PC-3 (cell line): Measurements from ENCODE around the gene UBXN1. TPM values are rescaled to one million over a fixed set of nuclear protein-coding genes. Genes with fewer than 3 reads are reported as not detected.
A peak's percentile ranks its signal among the peaks of the same experiment; 100 is the strongest.
"Not testable (repeated sequence)": the region's sequence is repeated elsewhere in the genome, so short reads cannot be mapped to it uniquely, and the experiment has no call there.

Experiments used
- ATAC-seq: fragments of 200-7000 bp; cut with Tn5 transposase; 2 replicates; pipeline ENCODE4 v1.9.1; 2020; ENCODE audit warnings: mild to moderate bottlenecking, moderate library complexity
- BruUV-seq: library from RNA; stranded (reverse); fragments of 400-500 nt; replicated peaks from 2 replicates; lab custom pipeline; 2021; lab: Mats Ljungman, UMichigan
- CTCF ChIA-PET: fragments of 300-600 bp; sonication (Branson Sonifier 250); formaldehyde crosslinking; loops from one replicate; lab custom pipeline; 2022; ENCODE audit warnings: antibody characterized with exemption; lab: Charles Lee
- POLR2A ChIA-PET: fragments of 300-600 bp; sonication (Branson Sonifier 250); formaldehyde crosslinking; loops from one replicate; lab custom pipeline; 2022; ENCODE audit warnings: antibody characterized with exemption; ENCODE audit not compliant: unreplicated experiment; lab: Charles Lee
- DNase-seq: peaks from one replicate; pipeline ENCODE4 v3.0.0-alpha.2; 2015
- H2AFZ ChIP-seq: fragments of 300-600 bp; sonication (generic); 2 replicates; pipeline ENCODE4 v1.6.0; 2016; ENCODE audit warnings: antibody characterized with exemption, low read length
- H3F3A ChIP-seq: fragments of 300-600 bp; sonication (generic); one replicate; pipeline ENCODE4 v1.6.0; 2017; ENCODE audit warnings: antibody characterized with exemption, low read length, control low read depth, mild to moderate bottlenecking; ENCODE audit not compliant: unreplicated experiment
- H3K27ac ChIP-seq: fragments of 300-600 bp; sonication (generic); 2 replicates; pipeline ENCODE4 v1.5.1; 2016; ENCODE audit warnings: mild to moderate bottlenecking, low read length
- H3K27me3 ChIP-seq: fragments of 300-600 bp; sonication (generic); 2 replicates; pipeline ENCODE4 v1.6.1; 2016; ENCODE audit warnings: low read length, mixed read lengths
- H3K36me3 ChIP-seq: fragments of 300-600 bp; sonication (generic); 2 replicates; pipeline ENCODE4 v1.6.1; 2016; ENCODE audit warnings: low read depth, mixed run types, low read length, mixed read lengths
- H3K4me1 ChIP-seq: fragments of 300-600 bp; sonication (generic); 2 replicates; pipeline ENCODE4 v1.5.1; 2016; ENCODE audit warnings: low read length; ENCODE audit not compliant: insufficient read depth
- H3K4me2 ChIP-seq: fragments of 300-600 bp; sonication (generic); 2 replicates; pipeline ENCODE4 v1.6.0; 2016; ENCODE audit warnings: low read length
- H3K4me3 ChIP-seq: fragments of 300-600 bp; sonication (generic); 2 replicates; pipeline ENCODE4 v1.5.1; 2016; ENCODE audit warnings: mild to moderate bottlenecking, low read length, mixed read lengths
- H3K79me2 ChIP-seq: fragments of 300-600 bp; sonication (generic); 2 replicates; pipeline ENCODE4 v1.6.1; 2017; ENCODE audit warnings: low read length, mixed read lengths
- H3K9ac ChIP-seq: fragments of 300-600 bp; sonication (generic); 2 replicates; pipeline ENCODE4 v1.6.0; 2016; ENCODE audit warnings: mild to moderate bottlenecking, low read length
- H3K9me2 ChIP-seq: fragments of 300-600 bp; sonication (generic); replicated peaks from 2 replicates; pipeline ENCODE4 v1.6.1; 2016; ENCODE audit warnings: mixed run types, low read length, mixed read lengths
- H3K9me3 ChIP-seq: fragments of 300-600 bp; sonication (generic); 2 replicates; pipeline ENCODE4 v1.6.1; 2016; ENCODE audit warnings: low read length, mixed read lengths
- H4K20me1 ChIP-seq: fragments of 300-600 bp; sonication (generic); 2 replicates; pipeline ENCODE4 v1.6.1; 2016; ENCODE audit warnings: low read length, mixed read lengths
- EZH2 ChIP-seq: fragments of 300-600 bp; sonication (generic); IDR thresholded peaks from one replicate; pipeline ENCODE4 v1.6.1; 2017; ENCODE audit warnings: antibody characterized with exemption, mild to moderate bottlenecking, low read length; ENCODE audit not compliant: unreplicated experiment
- EZH2phosphoT487 ChIP-seq: fragments of 300-600 bp; sonication (generic); IDR thresholded peaks from 2 replicates; pipeline ENCODE4 v1.6.1; 2018; ENCODE audit warnings: mild to moderate bottlenecking, antibody characterized with exemption, low read length, borderline replicate concordance
- intact Hi-C: fragments of 100-400 bp; cut with micrococcal nuclease; formaldehyde crosslinking; loops from 2 replicates; pipeline ENCODE4 v1.9.0; 2023
- total RNA-seq: library from RNA; depleted of rRNA; stranded (reverse); fragments of >200 nt; gene quantifications from 2 replicates; pipeline ENCODE4 v1.2.3, GENCODE V29; 2014
- TF ChIP-seq, protein P1 (sequence below): fragments of 300-600 bp; sonication (generic); conservative IDR thresholded peaks from 2 replicates; pipeline ENCODE4 v1.5.1; 2017; ENCODE audit warnings: antibody characterized with exemption, low read depth, mild to moderate bottlenecking, low read length

Gene UBXN1
- total RNA-seq, 1 experiment from 2014 or later = 190 TPM

DNA sequence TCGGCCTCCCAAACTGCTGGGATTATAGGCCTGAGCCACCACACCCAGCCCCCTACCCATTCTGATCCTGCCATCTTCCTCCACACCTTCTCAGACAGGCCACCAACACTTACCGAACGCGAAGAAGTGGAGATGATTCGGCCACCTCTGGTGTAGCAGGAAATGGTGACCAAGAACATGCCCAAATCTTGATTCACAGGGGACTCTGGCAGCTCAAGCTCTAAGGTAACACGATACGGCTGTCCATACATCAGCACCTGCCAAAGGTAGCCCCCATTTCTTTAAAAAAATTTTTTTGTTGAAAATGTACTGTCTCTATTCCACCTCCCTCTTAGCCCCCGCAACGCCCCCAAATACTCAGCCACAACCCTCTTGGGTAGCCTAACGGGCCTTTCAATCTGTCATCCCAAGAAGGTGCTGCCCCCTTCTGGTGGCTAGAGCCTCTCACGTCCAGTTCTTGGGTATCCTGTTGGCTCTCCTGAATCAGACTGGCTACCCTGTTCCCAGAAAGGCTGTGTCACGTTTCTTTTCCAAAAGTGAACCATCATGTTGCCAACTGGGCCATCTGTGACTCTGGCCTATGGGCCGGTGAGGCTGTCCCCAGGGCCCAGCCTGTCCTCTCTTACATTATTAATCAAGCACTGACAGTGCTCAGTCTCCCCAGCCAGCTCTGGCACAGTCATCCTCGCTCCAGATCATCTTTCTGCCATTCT is 15.7 kb upstream of the UBXN1 start:
- Histone ChIP-seq H3K27ac (no peak overlapping the region), H3K4me1 (no peaks in the 10 kb centered on the region)
- peak; percentile 80 for DNase-seq

DNA sequence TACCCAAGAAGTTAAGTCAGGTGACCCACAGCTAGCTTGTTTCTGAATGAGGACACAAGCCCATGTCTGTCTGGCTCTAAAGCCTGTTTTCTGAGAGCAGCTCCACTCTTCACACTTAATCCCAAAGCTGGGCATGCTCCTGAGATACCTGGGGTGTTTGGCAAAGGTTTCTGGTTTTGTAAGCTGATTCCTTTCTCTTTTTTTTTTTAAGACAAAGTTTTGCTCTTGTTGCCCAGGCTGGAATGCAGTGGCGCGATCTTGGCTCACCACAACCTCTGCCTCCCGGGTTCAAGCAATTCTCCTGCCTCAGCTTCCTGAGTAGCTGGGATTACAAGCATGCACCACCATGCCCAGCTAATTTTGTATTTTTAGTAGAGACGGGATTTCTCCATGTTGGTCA is 14.8 kb upstream of the UBXN1 start:
- H3K27me3 ChIP-seq, H3K9me3 ChIP-seq, H4K20me1 ChIP-seq, H3K4me2 ChIP-seq, H3F3A ChIP-seq, H3K9me2 ChIP-seq, POLR2A ChIA-PET, H3K4me3 ChIP-seq, H3K4me1 ChIP-seq, BruUV-seq, H2AFZ ChIP-seq, DNase-seq, H3K9ac ChIP-seq, H3K79me2 ChIP-seq, ATAC-seq, H3K27ac ChIP-seq: not testable (repeated sequence)
- intact Hi-C loops = loop anchor here (1.0 to 10.0 kb wide), 2 partner anchors 12 to 299 kb away; no protein-coding TSS in a partner anchor
- CTCF ChIA-PET = interaction anchor here (2.5 kb wide), 1 partner anchor 12 kb away, joined by 12 read pairs; no protein-coding TSS in a partner anchor
- H3K36me3 ChIP-seq = peaks cover 23% of the 10 kb centered on the region

More for the DNA sequence above, 15.7 kb upstream of the UBXN1 start:
- Histone ChIP-seq H3K9me3 (no peaks in the 10 kb centered on the region), H3K27me3 (no peaks in the 10 kb centered on the region), H3K79me2 (no peaks in the 10 kb centered on the region), H3K9ac (no peak overlapping the region), H3F3A (peaks cover 3% of the 10 kb centered on the region), H4K20me1 (no peaks in the 10 kb centered on the region), H3K9me2 (no peaks in the 10 kb centered on the region), H3K4me2 (no peak overlapping the region), H2AFZ (no peak overlapping the region), H3K4me3 (no peak overlapping the region), H3K36me3 (peaks cover 23% of the 10 kb centered on the region)
- intact Hi-C loops = loop anchor here (1.0 to 10.0 kb wide), 2 partner anchors 13 to 300 kb away; no protein-coding TSS in a partner anchor
- ChIA-PET POLR2A (no interaction called here), CTCF (interaction anchor here (0.7 to 2.5 kb wide), 3 partner anchors 11 to 22 kb away, joined by 4 to 12 read pairs (median 4); no protein-coding TSS in a partner anchor)
- ATAC-seq = peak; percentile 95
- BruUV-seq = no TSS peak
- no peak for TF ChIP-seq EZH2
- TF ChIP-seq EZH2phosphoT487 = no peak
- TF ChIP-seq, protein P1, sequence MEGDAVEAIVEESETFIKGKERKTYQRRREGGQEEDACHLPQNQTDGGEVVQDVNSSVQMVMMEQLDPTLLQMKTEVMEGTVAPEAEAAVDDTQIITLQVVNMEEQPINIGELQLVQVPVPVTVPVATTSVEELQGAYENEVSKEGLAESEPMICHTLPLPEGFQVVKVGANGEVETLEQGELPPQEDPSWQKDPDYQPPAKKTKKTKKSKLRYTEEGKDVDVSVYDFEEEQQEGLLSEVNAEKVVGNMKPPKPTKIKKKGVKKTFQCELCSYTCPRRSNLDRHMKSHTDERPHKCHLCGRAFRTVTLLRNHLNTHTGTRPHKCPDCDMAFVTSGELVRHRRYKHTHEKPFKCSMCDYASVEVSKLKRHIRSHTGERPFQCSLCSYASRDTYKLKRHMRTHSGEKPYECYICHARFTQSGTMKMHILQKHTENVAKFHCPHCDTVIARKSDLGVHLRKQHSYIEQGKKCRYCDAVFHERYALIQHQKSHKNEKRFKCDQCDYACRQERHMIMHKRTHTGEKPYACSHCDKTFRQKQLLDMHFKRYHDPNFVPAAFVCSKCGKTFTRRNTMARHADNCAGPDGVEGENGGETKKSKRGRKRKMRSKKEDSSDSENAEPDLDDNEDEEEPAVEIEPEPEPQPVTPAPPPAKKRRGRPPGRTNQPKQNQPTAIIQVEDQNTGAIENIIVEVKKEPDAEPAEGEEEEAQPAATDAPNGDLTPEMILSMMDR = peak; percentile 95

DNA sequence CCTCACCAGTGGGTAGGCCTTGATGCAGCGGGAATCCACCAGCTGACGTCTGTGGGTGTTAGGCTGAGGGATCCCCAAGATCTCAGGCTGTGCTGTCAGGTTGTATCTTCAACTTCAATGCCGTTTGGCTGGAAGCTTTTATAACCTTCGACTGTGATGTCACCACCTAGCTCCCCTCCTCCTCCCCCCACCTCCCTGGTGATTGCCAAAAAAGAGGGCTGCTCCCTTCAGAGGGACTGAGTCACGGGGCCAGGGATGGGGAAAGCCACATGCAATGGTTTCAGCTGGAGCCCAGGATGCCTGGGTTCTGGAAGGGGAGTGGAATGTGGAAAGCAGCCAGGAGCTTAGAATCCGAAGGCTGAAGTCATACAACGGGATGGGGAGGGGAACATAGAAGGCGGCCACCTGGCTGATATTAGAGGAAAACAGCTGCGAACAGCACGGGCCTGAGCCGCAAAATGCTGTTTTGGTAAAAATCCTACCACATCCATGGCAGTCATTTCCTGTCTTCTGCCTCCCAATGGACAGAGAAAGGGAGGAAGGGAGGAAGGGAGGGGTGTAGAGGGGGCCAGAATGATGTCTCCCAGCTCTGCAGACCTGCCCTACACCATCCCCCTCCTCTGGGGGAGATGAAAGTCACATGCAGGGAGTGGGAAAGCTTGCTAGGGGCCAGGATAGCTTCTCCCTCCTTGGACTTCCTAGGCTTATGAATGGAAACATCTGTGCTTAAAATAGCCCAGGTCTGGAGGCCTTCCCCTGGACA is 10.7 kb upstream of the UBXN1 start, which contains the start of gene LRRN4CL:
TSS of gene LRRN4CL (minus strand) at position 110 of the 763 bp plus-strand sequence. CDS start 1,022 bp downstream, outside the sequence.
- TF ChIP-seq, protein P1 = no peak
- TF ChIP-seq EZH2phosphoT487 (no peak), EZH2 (no peak)
- Histone ChIP-seq H4K20me1 (no peaks in the 10 kb centered on the region), H3K4me3 (no peak within 1 kb of the TSS), H3K9me3 (no peaks in the 10 kb centered on the region), H3K4me1 (no peaks in the 10 kb centered on the region), H3K9ac (no peak within 1 kb of the TSS), H3F3A (peaks cover 3% of the 10 kb centered on the region), H3K27me3 (no peaks in the 10 kb centered on the region), H3K4me2 (no peak within 1 kb of the TSS), H3K79me2 (no peaks in the 10 kb centered on the region), H3K9me2 (no peaks in the 10 kb centered on the region), H2AFZ (no peak within 1 kb of the TSS), H3K36me3 (peaks cover 23% of the 10 kb centered on the region), H3K27ac (no peak within 1 kb of the TSS)
- ChIA-PET POLR2A (interaction anchor here (0.6 kb wide), 1 partner anchor 150 kb away, joined by 6 read pairs; no protein-coding TSS in a partner anchor), CTCF (no interaction called here)
- DNase-seq (no peak), ATAC-seq (peak; percentile 27; the same call in 1 of the 2 replicates)
- no TSS peak for BruUV-seq
- intact Hi-C loops = loop anchor here (10.0 kb wide), 1 partner anchor 295 kb away; no protein-coding TSS in a partner anchor
